Esophagus muscularis mucosa (tissue), 2 donors: ENCODE results near the gene AGGF1.

Experiments used
- POLR2A ChIP-seq: fragments of 450-650 bp; IDR thresholded peaks from one replicate; pipeline ENCODE4 v1.6.1; 2017; ENCODE audit warnings: antibody characterized with exemption, moderate library complexity, mild to moderate bottlenecking, low read depth
- POLR2AphosphoS5 ChIP-seq, 2 donors: sonication (generic); formaldehyde crosslinking; IDR thresholded peaks; one replicate each; pipeline ENCODE4 v1.6.1; 2017; ENCODE audit warnings: antibody characterized with exemption in 2 of 2

- TF ChIP-seq POLR2AphosphoS5 (IDR thresholded peaks at IDR 0.05) (no peak), POLR2A (no peak)
Measured at GRCh38 chr5:77104813-77105212, 74.6 kb downstream of the AGGF1 start.
